ENCODE data around the gene CLN6. TPM values are rescaled to one million over a fixed set of nuclear protein-coding genes. Genes with fewer than 3 reads are reported as not detected.
A peak's percentile ranks its signal among the peaks of the same experiment; 100 is the strongest.

Gene CLN6
- total and polyA plus RNA-seq, 2 experiments from 2014 or later = 3.8 to 17.4 TPM

DNA sequence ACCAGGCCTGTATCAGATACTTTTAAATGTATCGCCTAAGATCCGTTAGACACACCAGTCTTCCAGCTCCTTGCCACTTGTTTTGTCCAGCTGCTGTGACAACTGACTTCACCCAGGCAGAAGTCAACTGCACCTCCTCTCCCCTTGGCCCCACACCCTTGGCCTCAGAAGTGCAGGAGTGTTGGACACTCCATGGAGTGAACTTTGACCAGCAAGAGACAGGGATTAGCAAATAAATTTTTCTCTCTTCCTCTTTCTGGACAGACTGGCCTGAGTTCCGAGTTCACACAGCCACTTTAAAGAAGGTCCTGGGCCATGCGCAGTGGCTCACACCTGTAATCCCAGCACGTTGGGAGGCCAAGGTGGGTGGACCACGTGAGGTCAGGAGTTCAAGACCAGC is 2.9 kb upstream of the CLN6 start:
- TF ChIP-seq EZH2 (IDR thresholded peaks at IDR 0.05; ENCODE audit: insufficient read depth, poor library complexity, severe bottlenecking) (no peak), EZH2phosphoT487 (IDR thresholded peaks at IDR 0.05; ENCODE audit: insufficient read depth, low read depth) (no peak)
- Histone ChIP-seq H3K79me2 (ENCODE audit: insufficient read depth) (peaks cover 17% of the 10 kb centered on the region), H4K20me1 (ENCODE audit: insufficient read depth) (no peaks in the 10 kb centered on the region), H3K27me3 (replicated peaks; ENCODE audit: insufficient read depth) (no peaks in the 10 kb centered on the region), H3K9ac (no peak overlapping the region), H3K4me2 (ENCODE audit: unreplicated experiment) (no peak overlapping the region), H3K36me3 (ENCODE audit: low read depth) (no peaks in the 10 kb centered on the region), H3F3A (ENCODE audit: insufficient read depth) (no peaks in the 10 kb centered on the region), H3K4me1 (ENCODE audit: insufficient read depth) (peaks cover 6% of the 10 kb centered on the region; the same call in 1 of the 2 replicates), H3K27ac (no peak overlapping the region), H3K4me3 (no peak overlapping the region), H2AFZ (no peak overlapping the region), H3K9me3 (ENCODE audit: low read depth) (no peaks in the 10 kb centered on the region), H3K9me2 (ENCODE audit: insufficient read depth) (no peaks in the 10 kb centered on the region)
- DNase-seq = no peak
- WGBS, 2 experiments (ENCODE audit: low coverage in 1 of 2, low lambda C conversion rate in 2 of 2, missing lambda C conversion rate in 2 of 2) = 85 to 86% methylated on average over 6 of the region's 6 CpGs
- in situ Hi-C loops (cut with MboI) = no loop called here

DNA sequence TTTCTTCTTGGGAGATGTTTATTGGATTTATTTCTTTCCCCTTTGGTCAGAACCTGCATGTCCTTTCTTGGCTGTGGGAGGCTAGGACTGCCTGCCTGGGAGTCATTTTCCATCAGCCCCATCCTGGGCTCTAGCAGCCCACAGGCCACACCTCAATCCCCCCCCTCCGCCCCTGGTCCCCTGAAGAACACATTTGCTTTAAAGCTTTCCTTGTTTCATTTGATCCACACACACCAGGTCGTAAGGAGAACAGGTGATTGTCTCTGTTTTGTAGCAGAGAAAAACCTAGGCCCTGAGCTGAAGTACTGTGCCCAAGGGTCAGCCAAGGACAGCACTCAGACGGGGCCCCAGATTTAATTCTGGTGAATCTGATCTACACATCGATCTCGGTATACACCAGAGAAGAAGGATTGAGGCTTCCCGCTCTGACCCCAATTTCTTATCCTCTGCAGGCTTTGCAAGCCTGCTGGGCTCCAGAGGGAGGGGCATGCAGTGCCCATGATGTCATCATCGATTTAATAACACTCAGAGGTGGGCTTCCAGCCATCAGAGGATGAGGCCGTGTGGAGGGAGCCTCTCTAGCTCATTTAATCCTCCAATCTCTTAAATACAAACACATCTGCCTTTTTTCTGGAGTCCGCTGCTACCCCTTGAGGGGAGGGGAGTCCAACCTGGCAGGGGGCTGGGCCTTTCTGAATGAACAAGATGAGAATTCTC is 1.7 kb upstream of the CLN6 start:
- Histone ChIP-seq H3K9ac (no peak overlapping the region), H3K4me1 (ENCODE audit: insufficient read depth) (peaks cover 6% of the 10 kb centered on the region; the same call in 1 of the 2 replicates), H3K36me3 (ENCODE audit: low read depth) (no peaks in the 10 kb centered on the region), H2AFZ (no peak overlapping the region), H3K27me3 (replicated peaks; ENCODE audit: insufficient read depth) (no peaks in the 10 kb centered on the region), H3K79me2 (ENCODE audit: insufficient read depth) (peaks cover 29% of the 10 kb centered on the region), H3K27ac (no peak overlapping the region), H3K4me3 (no peak overlapping the region), H3K9me2 (ENCODE audit: insufficient read depth) (no peaks in the 10 kb centered on the region), H3F3A (ENCODE audit: insufficient read depth) (no peaks in the 10 kb centered on the region), H4K20me1 (ENCODE audit: insufficient read depth) (no peaks in the 10 kb centered on the region), H3K4me2 (ENCODE audit: unreplicated experiment) (no peak overlapping the region), H3K9me3 (ENCODE audit: low read depth) (no peaks in the 10 kb centered on the region)
- TF ChIP-seq EZH2 (IDR thresholded peaks at IDR 0.05; ENCODE audit: insufficient read depth, poor library complexity, severe bottlenecking) = no peak
- no peak for TF ChIP-seq EZH2phosphoT487 (IDR thresholded peaks at IDR 0.05; ENCODE audit: insufficient read depth, low read depth)
- in situ Hi-C loops (cut with MboI) = no loop called here
- no peak for DNase-seq
- 67 to 73% methylated on average over 9 of the region's 9 CpGs for WGBS, 2 experiments (ENCODE audit: low coverage in 1 of 2, low lambda C conversion rate in 2 of 2, missing lambda C conversion rate in 2 of 2)

DNA sequence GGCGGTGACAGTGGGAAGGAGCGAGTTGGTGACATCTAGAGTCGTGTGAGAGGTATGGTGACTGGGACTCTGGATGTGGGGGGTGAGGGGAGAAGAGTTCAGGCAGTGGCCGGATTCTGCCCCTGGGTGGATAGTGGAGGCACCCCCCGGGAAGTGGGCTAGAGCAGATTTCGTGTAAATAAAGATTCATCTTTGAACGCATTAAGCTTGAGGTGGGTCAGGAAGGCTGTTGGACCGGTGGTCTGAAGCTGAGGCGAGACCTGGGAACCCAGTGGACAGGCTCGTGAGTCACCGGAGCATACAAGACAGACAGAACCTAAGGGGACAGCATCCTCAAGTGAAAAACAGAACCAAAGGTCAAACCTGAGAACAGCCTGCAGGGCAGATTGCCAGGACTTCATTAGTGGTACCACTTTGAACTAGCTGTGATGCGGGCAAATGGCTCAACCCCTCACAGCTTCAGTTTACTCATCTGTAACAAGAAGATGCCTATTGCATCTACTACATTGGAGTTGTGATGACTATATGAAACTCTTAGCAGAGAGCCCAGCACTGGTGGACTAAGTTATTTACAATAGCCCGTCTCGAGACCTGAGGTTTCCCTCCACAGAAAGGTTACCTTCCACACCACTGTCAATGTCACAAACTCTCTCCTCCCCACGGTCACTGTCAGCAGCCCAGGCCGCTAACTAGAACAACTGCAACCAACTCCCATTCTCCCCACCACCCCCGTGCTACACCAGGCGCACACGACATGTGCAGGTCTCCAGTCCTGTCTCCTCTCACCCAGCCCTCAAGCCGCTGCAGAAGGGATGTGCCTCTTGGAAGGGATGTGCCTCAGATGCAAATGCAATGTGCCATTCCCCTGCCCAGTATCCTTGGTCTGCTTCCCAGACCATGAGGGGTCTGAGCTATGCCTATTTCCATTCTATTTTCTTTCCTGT is 901 bp upstream of the CLN6 start:
- H3K4me3 ChIP-seq = peak overlapping the region; percentile 80
- peak overlapping the region; percentile 87 for H2AFZ ChIP-seq
- no peaks in the 10 kb centered on the region for H3K9me3 ChIP-seq (ENCODE audit: low read depth)
- peak; percentile 67 for DNase-seq
- no peaks in the 10 kb centered on the region for H3K27me3 ChIP-seq (replicated peaks; ENCODE audit: insufficient read depth)
- no peak for TF ChIP-seq EZH2phosphoT487 (IDR thresholded peaks at IDR 0.05; ENCODE audit: insufficient read depth, low read depth)
- no peak for TF ChIP-seq EZH2 (IDR thresholded peaks at IDR 0.05; ENCODE audit: insufficient read depth, poor library complexity, severe bottlenecking)
- H3K36me3 ChIP-seq (ENCODE audit: low read depth) = no peaks in the 10 kb centered on the region
- peaks cover 37% of the 10 kb centered on the region for H3K79me2 ChIP-seq (ENCODE audit: insufficient read depth)
- H4K20me1 ChIP-seq (ENCODE audit: insufficient read depth) = no peaks in the 10 kb centered on the region
- 51 to 52% methylated on average over 20 of the region's 20 CpGs for WGBS, 2 experiments (ENCODE audit: low coverage in 1 of 2, low lambda C conversion rate in 2 of 2, missing lambda C conversion rate in 2 of 2)
- no peaks in the 10 kb centered on the region for H3K9me2 ChIP-seq (ENCODE audit: insufficient read depth)
- peak overlapping the region; percentile 91 for H3K4me2 ChIP-seq (ENCODE audit: unreplicated experiment)
- in situ Hi-C loops (cut with MboI) = no loop called here
- H3K9ac ChIP-seq = peak overlapping the region; percentile 87
- H3K4me1 ChIP-seq (ENCODE audit: insufficient read depth) = peaks cover 6% of the 10 kb centered on the region; the same call in 1 of the 2 replicates
- peak overlapping the region; percentile 45 for H3K27ac ChIP-seq
- no peaks in the 10 kb centered on the region for H3F3A ChIP-seq (ENCODE audit: insufficient read depth)

DNA sequence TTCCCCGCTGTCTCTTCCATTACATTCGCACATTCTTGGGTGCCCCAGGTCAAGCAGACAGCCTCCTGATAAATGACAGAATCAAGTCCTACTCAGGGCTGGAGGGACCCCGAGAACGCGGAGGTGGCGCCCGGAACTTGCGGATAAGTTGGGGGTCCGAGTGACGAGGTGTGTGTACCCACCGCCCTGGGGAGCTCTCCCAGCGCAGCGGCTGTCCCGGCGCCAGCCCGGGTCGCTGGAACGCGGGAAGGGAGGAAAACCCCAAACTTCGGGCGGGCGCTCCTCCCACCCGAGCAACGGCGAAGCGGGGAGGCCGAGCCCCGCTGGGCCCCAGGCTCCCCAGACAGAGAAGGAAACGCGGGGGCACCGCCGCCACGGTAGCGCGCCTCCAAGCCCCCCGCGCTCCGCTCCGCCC is 550 bp downstream of the CLN6 start:
- Histone ChIP-seq H3K4me3 (peak overlapping the region; percentile 80), H3K79me2 (ENCODE audit: insufficient read depth) (peaks cover 51% of the 10 kb centered on the region), H4K20me1 (ENCODE audit: insufficient read depth) (no peaks in the 10 kb centered on the region), H3K4me1 (ENCODE audit: insufficient read depth) (peaks cover 6% of the 10 kb centered on the region; the same call in 1 of the 2 replicates), H3K27me3 (replicated peaks; ENCODE audit: insufficient read depth) (no peaks in the 10 kb centered on the region), H2AFZ (peak overlapping the region; percentile 87), H3F3A (ENCODE audit: insufficient read depth) (no peaks in the 10 kb centered on the region), H3K4me2 (ENCODE audit: unreplicated experiment) (peak overlapping the region; percentile 85), H3K9me3 (ENCODE audit: low read depth) (no peaks in the 10 kb centered on the region), H3K9me2 (ENCODE audit: insufficient read depth) (no peaks in the 10 kb centered on the region), H3K36me3 (ENCODE audit: low read depth) (no peaks in the 10 kb centered on the region), H3K9ac (peak overlapping the region; percentile 87), H3K27ac (peak overlapping the region; percentile 53)
- in situ Hi-C loops (cut with MboI) = no loop called here
- WGBS, 2 experiments (ENCODE audit: low coverage in 1 of 2, low lambda C conversion rate in 2 of 2, missing lambda C conversion rate in 2 of 2) = 0% methylated on average over 16 to 38 of the region's 39 CpGs
- DNase-seq = peak; percentile 48
- TF ChIP-seq EZH2phosphoT487 (IDR thresholded peaks at IDR 0.05; ENCODE audit: insufficient read depth, low read depth) = no peak
- no peak for TF ChIP-seq EZH2 (IDR thresholded peaks at IDR 0.05; ENCODE audit: insufficient read depth, poor library complexity, severe bottlenecking)

Data from GM23248 (cell line).